ENCODE results near the gene BRD4.

BRD4 gene

DNA sequence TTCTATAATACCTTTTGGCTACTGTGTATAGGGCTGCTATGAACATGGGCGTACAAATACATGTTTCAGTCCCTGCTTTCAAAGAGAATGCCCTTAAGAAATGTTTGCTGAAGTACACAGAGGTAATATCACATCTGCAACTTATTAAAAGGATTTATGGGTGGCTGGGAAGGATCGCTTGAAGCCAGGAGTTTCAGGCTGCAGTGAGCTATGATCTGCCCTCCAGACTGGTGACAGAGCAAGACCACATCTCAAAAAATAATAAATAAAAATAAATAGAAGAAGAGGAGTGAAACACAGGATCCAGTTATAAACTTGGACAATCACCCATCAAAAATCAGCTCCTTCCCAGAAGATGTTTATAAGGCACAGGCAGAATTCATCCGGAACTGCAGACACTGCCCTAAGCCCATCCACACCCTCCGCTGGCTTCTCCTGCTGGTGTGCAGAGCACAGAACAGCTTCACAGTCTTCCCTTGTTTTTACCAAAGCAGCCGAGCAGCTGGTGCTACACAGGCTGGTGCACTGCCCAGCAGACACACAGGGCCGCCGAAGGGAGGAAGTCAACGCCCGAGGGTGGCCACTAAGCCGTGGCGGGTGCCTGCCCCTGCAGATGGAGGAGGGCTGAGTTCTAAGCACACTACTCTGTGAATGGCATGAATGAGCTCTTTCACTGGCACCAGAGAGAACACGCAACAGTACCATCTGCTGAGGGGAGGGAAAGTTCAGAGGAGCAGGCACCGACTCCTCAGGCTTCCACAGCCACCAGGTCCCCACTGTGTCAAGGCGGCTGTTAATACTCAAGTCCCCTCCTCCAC lies 44.0 kb downstream of the BRD4 start:
- DNase-seq: peak; percentile 60

DNA sequence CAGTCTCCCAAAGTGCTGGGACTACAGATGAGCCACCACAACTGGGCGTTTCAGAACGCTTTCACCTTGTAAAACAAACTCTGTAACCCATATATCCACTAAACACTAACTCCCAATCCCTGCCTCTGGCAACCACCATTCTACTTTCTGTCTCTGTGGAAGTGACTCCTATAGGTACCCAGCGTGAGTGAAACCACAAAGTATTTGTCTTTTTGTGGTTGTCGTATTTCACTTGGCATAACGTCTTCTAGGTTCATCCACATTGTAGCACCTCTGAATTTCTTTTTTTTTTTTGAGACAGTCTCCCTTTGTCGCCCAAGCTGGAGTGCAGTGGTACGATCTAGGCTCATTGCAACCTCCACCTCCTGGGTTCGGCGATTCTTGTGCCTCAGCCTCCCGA lies 44.8 kb downstream of the BRD4 start:
- DNase-seq: no peak

DNA sequence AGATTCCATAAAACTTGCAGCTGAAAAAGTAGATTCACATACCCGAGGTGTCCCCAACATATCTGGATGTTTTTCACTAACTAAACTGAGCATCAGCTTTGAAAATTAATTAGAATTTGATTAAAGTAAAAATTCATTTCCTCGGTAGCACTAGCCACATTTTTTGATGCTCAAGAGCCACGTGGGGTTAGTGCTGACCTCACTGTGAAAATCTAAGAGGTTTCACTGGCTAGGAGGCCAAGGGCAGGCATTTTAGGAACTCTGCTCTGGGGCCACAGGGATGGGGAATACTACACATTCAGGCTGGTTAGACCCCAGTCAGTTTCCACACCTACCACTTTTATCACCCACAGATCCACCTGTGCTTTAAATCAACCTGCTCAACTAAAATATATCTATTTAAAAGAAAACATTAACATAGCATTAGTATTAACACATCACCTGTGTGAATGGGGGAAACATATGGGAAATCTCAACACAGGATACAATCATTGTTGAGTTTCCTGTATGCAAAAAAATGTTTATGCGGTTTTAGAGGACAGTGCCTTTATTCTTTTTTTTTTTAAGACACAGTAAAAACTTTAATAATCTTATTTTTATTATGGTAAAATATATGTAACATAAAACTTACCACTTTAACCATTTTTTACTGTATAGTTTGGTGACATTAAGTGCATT lies 45.5 kb downstream of the BRD4 start:
- DNase-seq: no peak

DNA sequence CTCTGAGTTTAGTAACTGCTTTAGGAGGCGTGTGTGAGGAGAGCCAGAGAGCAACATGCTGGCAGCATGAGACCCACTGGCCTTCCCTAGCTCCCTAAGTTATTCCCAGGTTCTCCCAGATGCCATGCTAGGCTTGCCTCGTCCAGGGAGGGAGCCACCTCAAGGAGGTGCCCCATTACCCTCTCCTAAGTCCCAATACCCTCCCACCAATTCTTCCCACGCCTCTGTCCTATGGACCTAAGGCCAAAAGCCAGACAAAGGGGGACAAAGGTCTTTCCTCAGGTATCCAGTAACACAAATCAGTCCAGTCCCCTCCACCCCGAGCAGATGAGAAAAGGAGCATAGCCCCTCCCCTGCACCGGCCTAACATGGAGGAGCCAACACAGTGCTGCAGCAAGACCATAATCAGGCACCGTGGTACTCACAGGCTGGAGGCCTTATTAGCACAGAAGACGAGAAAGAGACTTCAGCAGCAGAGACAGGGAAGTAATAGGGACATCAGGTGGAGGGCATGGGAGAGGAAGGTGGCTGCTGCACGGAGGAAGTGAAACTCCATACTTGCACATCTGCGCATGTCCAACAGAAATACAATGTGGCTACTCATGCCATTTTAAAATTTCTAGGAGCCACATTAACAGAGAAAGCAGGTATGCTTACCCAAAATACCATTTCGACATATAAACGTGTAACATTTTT lies 46.3 kb downstream of the BRD4 start:
- no peak for DNase-seq

DNA sequence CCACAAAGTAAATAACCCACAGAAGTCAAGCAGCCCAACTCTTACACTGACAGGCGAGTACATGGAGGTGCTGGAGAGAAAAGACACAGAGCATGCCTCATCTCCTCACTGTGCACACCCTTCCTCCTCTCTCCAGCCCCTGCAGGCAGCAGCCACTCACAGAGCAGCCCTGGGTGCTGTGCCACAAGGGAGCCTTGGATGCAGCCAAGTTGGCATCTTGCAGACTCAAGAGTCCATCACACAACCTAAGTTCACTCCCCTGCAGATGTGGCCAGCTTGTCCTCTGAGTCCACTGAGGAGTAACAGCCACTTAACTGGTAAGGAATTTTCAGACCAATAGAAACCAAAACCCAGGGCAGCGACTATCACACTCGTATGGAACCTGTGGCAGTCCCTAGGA lies 47.4 kb downstream of the BRD4 start:
- no peak for DNase-seq

DNA sequence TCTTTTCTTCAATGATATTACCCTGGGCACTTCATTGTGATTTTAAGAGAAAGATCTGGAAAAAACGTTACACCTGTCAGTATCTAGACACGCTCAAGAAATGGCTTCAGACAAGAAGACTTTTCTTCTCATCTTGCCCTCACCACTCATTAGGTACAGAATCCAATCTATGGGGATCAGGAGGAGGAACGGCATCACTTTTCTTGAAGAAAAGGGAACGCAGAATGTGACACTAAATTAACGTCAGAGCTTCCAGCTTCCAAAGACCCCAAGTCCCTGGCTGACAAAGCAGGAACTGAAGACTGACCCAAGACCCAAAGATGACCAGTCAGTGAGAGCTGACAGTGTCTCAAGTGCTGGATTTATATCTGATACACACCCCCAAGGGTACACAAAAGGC lies 48.2 kb downstream of the BRD4 start:
- DNase-seq: no peak

DNA sequence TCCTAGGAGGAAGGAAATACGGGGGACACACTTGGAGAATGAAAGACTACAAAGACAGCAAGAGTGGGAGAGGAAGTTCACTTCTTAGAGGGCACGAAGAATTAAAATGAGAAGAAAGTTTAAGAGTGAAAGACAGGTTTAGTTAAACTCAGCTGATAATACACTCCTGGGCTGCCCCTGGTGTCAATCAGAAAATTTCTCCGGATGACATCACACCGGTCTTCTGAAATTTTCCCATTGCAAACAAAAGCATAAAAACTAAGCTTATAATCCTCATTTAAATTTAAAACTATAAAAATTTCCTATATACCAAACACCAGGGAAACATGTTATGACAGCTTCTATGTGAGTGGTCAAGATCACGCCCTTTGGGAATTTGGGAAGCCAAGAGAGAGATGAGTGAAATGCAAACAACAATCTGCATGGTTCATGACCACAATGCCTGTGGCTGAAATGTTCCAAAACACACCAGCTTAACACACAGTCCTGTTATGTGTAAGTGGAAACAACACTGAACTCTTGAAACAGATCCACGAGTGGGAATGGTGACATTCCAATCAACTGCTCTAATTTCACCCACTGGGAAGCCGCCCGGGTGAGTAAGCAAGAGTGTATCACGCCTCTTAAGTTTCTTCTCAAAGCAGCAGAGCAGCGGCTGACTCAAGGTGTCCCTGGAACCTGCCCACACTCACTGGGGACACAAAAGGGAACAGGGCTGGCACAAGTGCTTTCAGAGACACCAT lies 49.0 kb downstream of the BRD4 start:
- DNase-seq: no peak

DNA sequence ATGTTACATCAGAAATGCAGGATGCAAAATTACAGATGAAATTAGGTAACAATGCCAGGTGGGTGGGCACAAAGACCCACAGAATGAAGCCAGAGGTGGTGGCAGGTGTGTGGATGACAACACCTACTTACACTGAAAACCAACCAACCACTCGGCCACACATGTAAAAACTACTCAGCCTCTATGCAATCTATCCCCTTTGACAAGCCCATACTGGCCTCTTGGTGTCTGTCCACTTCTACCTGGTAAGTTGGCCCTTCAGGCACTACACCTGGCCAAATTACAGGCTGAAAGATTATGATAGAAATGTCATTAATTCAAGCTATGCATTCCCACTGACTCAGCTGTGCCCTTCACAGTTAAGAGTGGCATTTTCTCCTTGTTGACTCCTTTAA lies 50.0 kb downstream of the BRD4 start:
- no peak for DNase-seq

DNA sequence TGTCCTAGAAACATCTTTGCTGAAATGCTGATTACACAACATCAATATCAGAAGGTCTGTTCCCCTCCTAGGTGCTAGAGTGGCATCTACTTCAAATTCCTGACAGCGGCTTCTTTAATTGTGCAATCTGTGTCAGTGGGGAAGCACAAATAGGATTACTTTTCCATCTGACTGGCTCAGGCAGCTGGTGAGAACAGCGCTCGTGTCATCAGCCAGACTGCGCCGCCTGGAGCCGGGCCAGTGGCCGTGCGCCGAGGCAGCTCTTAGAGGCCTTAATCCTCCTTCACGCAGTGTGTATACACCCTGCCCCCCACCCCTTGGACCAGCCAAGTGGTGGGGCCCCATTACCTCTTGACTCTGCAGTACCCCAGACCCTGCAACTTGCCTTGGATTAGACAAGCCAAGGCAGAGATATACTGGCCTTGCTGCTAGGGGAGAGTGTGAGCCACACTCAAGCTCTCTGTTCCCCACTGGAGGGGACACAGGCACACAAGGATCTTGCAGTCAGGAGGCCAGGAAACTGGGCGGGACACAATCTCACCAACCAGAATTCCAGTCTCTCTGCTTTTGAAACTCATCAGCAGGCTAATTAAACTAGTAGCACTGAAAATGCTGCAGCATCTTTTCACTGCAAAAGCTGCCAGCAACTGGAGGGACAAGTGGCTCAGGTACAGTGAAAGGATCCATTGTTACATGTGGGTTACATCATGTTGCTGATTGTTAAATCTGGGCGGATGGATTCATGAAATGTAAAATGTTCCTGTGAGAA lies 51.2 kb downstream of the BRD4 start:
- peak; percentile 69 for DNase-seq

DNA sequence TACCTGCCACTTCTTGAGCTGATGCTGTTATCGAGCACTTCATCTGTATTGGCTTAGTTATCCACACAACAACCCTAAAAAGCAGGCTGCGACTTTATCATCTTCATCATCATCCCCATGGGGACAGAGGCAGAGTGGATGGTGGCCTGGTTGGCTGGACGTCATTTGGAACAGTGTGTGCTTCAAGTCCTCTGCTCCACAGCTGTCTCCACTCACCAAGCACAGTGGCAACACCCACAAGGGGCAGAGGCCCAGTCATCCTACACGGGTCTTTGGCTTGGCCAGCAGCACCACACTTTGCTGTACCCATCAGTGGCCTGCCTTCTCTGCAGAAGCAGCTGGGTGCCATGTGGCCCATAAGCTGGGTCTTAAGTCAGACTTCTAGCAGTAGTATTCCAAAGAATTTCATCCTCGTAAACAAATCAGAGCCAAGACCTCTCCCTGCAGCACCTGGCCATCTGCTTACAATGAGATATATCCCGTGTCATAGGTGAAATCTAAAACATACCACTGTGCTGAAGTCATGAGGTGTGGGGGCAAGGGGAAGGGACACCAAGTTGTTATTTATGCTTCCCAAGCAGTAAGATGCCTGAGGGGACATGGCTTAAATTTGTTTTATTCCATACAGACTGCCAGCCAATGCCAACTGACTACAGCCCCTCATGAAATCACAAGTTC lies 52.2 kb downstream of the BRD4 start:
- no peak for DNase-seq

DNA sequence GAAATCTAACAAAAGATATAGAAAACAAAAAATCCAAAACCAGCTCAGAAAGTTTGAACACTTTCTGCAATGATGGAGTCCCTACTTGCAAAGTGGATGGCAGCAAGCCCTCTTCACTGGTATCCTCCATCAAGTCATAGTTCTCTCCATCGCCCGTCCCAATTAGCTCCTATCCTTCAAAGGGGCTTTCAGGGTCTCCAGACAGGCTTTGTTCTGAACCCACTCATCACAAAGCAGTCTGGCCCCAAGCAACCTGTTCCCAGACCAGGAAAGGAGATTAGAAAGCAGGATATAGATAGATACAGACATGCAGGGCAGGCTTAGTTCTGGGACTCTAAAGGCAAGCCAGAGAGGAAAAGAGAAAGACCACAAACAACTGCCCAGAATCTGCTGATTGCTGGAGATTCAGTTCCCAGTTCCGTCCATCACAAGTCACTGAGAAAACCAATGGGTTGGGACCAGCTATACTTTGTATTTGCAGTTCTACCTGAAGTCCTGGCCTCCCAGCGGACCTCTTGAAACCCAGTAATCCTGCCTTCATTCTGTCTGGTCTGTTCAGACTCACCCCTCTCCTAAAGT lies 52.9 kb downstream of the BRD4 start:
- DNase-seq: no peak

DNA sequence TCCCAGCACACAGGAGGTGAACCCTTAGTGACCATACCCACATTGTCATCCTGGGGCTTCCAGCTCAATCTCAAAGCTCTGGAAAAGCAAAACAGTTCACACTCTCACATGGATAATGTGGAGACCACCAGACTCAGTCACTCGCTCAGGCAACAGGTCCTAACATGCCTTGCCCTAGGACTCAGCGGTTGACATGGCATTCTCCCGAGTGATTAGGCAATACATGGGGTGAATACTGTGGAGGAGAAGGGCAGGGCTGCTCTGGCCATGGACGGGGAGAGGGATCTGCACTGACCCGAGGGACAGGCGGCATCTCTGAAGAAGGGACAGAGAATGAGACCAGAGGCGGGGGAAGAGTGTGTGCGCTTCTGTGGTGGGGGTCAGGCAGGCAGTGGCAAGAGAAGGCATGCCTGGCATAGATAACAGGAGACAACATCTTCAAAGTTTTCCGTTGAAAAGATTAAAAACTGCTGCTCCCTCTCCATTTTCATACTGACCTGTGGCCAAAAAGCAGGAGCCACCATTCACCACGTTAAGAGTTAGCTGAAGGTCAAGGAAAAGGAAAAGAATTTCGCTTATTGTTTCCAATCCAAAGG lies 55.6 kb downstream of the BRD4 start:
- DNase-seq: no peak

DNA sequence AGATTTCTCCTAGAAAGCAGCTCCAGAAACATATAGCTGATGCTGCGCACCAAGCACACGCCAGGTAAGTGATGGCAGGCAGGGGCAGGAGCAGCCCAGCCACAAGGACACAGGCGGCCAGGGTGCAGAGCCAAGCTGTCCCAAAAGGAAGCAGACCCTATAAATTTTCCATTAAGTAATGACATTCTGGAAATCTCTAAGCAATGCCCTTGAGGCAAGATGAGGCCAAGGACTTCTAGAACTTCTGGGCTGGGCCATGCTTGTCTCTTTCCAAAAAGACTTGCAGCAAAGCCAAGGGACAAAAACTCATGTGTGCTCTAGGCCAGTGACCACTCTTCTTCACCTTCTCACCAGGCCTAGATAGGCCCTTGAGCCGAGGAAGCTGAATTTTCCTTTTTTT lies 57.9 kb downstream of the BRD4 start:
- DNase-seq: no peak

DNA sequence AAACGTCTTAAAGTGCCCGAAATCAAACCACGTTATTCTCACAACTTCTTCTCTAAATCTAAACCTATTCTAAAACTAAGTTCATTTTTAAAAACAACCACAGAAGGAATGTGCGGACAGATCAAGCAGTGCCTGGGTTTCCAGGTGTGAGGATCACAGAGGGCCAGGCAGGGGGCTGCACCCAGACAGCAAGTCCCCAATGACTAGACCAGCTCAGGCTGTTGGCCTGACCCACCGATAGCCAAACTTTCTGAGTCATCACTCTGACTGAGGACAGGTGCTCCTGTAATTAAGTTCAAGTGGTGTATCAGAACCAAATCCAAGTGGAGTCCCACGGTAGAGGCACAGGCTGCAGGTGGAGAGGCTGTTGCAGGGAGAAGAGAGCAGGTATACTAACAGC lies 62.5 kb downstream of the BRD4 start:
- no peak for DNase-seq

DNA sequence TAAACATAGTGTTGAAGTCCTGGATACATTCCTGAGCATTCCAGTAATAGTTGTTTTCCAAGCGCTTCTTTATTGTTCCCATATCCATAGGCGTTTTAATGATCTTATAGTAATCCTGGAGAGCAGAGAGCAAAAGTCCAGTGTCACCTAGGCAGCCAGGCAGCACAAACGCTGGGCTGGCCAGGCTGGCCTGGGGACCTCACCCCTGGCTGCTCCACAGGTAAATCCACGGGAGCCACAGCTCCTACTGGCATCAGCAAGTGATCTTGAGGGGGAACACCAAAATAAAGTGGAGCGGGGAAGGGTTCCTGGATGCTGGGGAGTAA lies 63.4 kb downstream of the BRD4 start:
- DNase-seq: no peak

DNA sequence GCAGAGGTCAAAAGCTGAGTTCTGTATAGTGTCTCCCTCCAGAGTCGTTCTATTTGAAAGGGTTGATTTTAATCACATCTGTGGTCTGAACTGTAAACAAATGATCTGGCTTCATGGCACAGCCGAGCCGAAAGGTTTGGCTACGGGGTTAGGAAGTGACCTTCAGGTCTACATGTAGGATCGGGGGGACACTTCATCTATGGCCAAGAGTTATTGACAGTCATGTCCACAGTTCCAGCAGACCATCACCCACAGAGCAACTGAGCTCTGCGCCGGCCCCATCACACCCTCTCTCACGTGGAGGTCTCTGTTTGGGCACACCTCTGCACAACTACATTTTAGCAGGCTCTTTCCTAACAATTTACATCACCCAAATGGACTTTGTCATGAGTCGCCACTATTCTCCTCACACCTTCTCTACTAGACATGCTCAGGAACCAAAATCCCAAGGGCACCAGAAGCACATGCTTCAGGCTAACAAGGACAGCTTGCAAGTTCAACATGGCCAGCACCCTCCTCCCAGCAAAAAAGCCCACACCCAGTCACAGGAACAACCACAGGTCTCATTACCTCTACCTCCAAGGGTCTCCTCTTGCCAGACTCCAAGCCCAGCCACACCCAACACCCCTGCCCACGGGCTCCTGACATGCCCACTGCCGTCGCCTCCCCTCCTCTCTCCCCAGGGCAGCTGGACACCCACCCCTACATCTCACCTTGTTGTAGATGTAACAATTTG lies 64.0 kb downstream of the BRD4 start:
- DNase-seq: no peak

DNA sequence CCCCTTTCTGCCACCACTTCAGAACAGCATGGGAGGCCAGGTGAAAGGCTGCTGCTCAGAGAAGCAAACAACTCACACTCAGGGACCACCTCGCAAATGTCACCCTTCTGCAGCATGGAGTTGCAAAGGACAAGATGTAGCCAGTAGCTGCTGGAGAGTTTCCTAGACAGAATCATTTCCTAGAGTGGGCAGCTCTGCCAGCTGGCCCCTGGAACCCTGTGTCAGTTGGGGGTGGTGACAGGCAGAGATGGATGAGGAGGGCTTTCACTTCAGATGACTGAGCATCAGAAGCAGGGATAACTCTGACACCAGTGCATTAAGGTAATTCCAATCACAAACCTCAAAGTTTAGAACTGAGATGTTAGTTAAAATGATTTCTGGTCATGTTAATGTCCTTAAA lies 65.7 kb downstream of the BRD4 start:
- DNase-seq: no peak

DNA sequence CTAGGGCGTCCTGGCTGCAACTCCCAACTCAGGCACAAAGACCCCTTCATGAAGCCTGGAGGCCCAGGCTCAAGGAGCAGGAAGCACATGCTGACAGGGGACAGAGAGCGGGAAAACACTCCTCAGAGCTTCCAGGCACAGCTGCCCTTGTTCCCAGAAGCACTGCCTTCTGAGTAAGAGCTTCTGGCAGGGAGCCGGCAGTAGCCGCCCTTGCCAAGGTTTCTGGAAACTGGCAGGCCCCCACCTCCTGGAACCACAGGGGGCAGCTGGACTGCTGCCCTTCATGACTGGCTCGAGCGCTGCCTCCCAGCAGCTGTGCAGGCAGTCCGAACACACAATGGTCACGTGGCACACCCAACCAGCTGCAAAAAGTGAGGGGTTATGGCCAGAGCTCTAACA lies 66.5 kb downstream of the BRD4 start:
- peak; percentile 91 for DNase-seq

DNA sequence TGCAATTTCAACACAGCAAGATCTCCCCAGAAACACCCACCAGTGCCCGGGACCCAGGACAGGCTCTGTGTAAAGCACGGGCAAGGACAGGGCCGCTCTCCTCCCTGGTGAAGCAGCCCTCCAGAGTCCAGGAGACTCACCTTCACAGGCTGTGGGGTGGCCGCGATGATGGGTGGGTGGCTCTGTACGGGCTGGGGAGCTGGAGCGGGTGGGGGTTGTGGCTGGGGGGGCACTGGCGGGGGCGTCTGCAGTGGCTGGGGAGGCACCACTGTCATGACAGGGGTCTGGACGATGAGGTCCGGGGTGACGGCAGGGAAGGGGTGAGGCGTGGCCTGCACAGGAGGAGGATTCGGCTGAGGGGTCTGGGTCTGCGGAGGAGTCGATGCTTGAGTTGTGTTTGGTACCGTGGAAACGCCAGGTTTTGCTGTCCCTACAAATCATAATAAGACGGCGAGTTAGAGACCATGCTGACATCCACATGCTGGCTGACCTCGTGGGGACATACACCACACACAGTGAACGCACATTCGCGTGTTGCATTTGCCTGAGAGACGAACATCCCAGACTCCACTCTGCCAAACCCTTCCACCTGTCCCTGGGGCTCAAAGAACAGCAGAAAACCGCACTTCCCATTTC lies 67.0 kb downstream of the BRD4 start:
- DNase-seq: no peak

DNA sequence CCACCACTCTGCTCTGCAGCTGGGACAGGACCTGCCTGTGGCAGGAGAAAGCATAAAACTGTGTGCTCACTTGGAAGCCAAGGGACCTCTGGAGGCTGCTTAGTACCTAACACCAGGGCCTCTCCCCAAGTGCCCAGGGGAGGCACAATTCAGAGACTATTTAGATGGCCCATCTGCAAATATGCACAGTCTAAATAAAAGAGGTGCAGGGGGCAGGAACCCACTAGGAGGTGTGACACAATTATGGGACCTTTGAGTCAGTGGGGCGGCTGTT lies 67.5 kb downstream of the BRD4 start:
- DNase-seq: no peak
